WTC11 (cell line): Measurements from ENCODE around the gene PDZD11.

Experiments
- SMAD4 ChIP-seq: sonication (generic); formaldehyde crosslinking; IDR thresholded peaks from 2 replicates; pipeline ENCODE4 v1.8.0; 2022; ENCODE audit warnings: mild to moderate bottlenecking, missing genetic modification reagents
- TCF7 ChIP-seq: sonication (generic); formaldehyde crosslinking; IDR thresholded peaks from 2 replicates; pipeline ENCODE4 v1.8.0; 2022; ENCODE audit warnings: mild to moderate bottlenecking, low read depth, missing genetic modification reagents, moderate library complexity

- TF ChIP-seq SMAD4 (CRISPR knock-in tag) (no peak), TCF7 (CRISPR knock-in tag) (no peak)
These were observed at the start of gene PDZD11, which contains the start of gene KIF4A for GRCh38 chrX:70289793-70290770.
